Thyroid gland (tissue), 4 donors: Measurements from ENCODE around the gene ASH1L. TPM values are rescaled to one million over a fixed set of nuclear protein-coding genes. Genes with fewer than 3 reads are reported as not detected.
"Not testable (repeated sequence)": the region's sequence is repeated elsewhere in the genome, so short reads cannot be mapped to it uniquely, and the experiment has no call there.

Experiments
- DNase-seq, 2 donors: peaks; one replicate each; pipeline ENCODE4 v3.0.0-alpha.2; 2019
- H3K27ac ChIP-seq, 3 donors: fragments of 200-600 bp; sonication (generic); 1 replicate in 2 of 3; 2 replicates in 1 of 3; pipeline ENCODE4 v1.5.1; 2016 to 2019; ENCODE audit warnings: mild to moderate bottlenecking in 1 of 3, moderate library complexity in 1 of 3
- H3K27me3 ChIP-seq: fragments of 200-600 bp; sonication (generic); one replicate; pipeline ENCODE4 v1.5.1; 2019
- H3K36me3 ChIP-seq, 2 donors: fragments of 200-600 bp; sonication (generic); one replicate each; pipeline ENCODE4 v1.5.1; 2016 to 2019
- H3K4me1 ChIP-seq, 2 donors: fragments of 200-600 bp; sonication (generic); one replicate each; pipeline ENCODE4 v1.5.1; 2017 to 2019
- H3K4me3 ChIP-seq, 3 donors: fragments of 200-600 bp; sonication (generic); replicated peaks in 1 of 3; 1 replicate in 2 of 3; 2 replicates in 1 of 3; pipeline ENCODE4 v1.5.1; 2016; ENCODE audit warnings: mild to moderate bottlenecking in 1 of 3
- H3K9me3 ChIP-seq: fragments of 200-600 bp; sonication (generic); one replicate; pipeline ENCODE4 v1.5.1; 2017
- CTCF ChIP-seq, 6 experiments: fragments of 200-600 bp in 3 of 6; fragments of 450-650 bp in 3 of 6; sonication (generic) in 3 of 6; IDR thresholded peaks; one replicate each; pipeline ENCODE4 v1.5.1; 2016 to 2019; ENCODE audit warnings: antibody characterized with exemption in 6 of 6, mild to moderate bottlenecking in 2 of 6, inconsistent platforms in 1 of 6, moderate library complexity in 1 of 6
- POLR2A ChIP-seq, 2 donors: fragments of 450-650 bp; IDR thresholded peaks; one replicate each; pipeline ENCODE4 v1.6.1; 2017; ENCODE audit warnings: antibody characterized with exemption in 2 of 2, mild to moderate bottlenecking in 2 of 2, moderate library complexity in 1 of 2
- WGBS, 2 donors: methylation state at CpG; one replicate each; pipeline ENCODE4 v1.1.5; 2017; 5-methylcytosine and 5-hydroxymethylcytosine counted together
- intact Hi-C: fragments of 100-400 bp; cut with DNase I; formaldehyde crosslinking; loops from one replicate; pipeline ENCODE4 v1.15.1; 2023
- total RNA-seq, 4 donors: library from RNA; depleted of rRNA; stranded (reverse); fragments of >200 nt; gene quantifications; one replicate each; pipeline ENCODE4 v1.2.3, GENCODE V29; 2016

Gene ASH1L
- total RNA-seq, 4 donors from 2014 or later, result 68.1 to 120 (median 85.2) TPM

- no peak overlapping the region for H3K4me3 ChIP-seq
- intact Hi-C loops, result no loop called here
- peaks cover 35 to 52% of the 10 kb centered on the region in 2 donors for H3K36me3 ChIP-seq
- no peaks in the 10 kb centered on the region for H3K9me3 ChIP-seq
- no peaks in the 10 kb centered on the region for H3K4me1 ChIP-seq
- H3K27ac ChIP-seq, result no peak overlapping the region
- no peak for TF ChIP-seq CTCF (IDR thresholded peaks at IDR 0.05)
- 39 to 60% methylated on average over 1 of the region's 1 CpG for WGBS, 2 donors
- H3K27me3 ChIP-seq, result no peaks in the 10 kb centered on the region
- no peak for DNase-seq
Observed at GRCh38 chr1:155334962-155335361, 227.6 kb downstream of the ASH1L start.

- intact Hi-C loops, result no loop called here
- H3K36me3 ChIP-seq, result peaks cover 19 to 25% of the 10 kb centered on the region in 2 donors
Observed at GRCh38 chr1:155329980-155330598, 232.5 kb downstream of the ASH1L start.

GRCh38 chr1:155328856-155329255 is 233.7 kb downstream of the ASH1L start:
- H3K27ac ChIP-seq, intact Hi-C loops, H3K4me1 ChIP-seq, H3K4me3 ChIP-seq, H3K9me3 ChIP-seq, H3K27me3 ChIP-seq, DNase-seq: not testable (repeated sequence)
- 92 to 95% methylated on average over 7 of the region's 7 CpGs for WGBS, 2 donors
- H3K36me3 ChIP-seq, result peaks cover 13 to 24% of the 10 kb centered on the region in 2 donors

More at GRCh38 chr1:155329980-155330598, 232.5 kb downstream of the ASH1L start:
- Histone ChIP-seq H3K27ac (no peak overlapping the region), H3K4me1 (peaks cover 7 to 9% of the 10 kb centered on the region in 2 donors), H3K27me3 (no peaks in the 10 kb centered on the region), H3K4me3 (no peak overlapping the region), H3K9me3 (no peaks in the 10 kb centered on the region)
- TF ChIP-seq CTCF (IDR thresholded peaks at IDR 0.05) (no peak), POLR2A (IDR thresholded peaks at IDR 0.05) (no peak)
- DNase-seq, result no peak
- 91 to 93% methylated on average over 8 to 11 of the region's 11 CpGs for WGBS, 2 donors

- TF ChIP-seq CTCF (IDR thresholded peaks at IDR 0.05), result no peak
- no peak for TF ChIP-seq POLR2A (IDR thresholded peaks at IDR 0.05)
- Histone ChIP-seq H3K4me1 (peaks cover 7 to 9% of the 10 kb centered on the region in 2 donors), H3K27me3 (no peaks in the 10 kb centered on the region), H3K27ac (no peak overlapping the region), H3K9me3 (no peaks in the 10 kb centered on the region), H3K36me3 (peaks cover 13 to 18% of the 10 kb centered on the region in 2 donors), H3K4me3 (no peak overlapping the region)
- WGBS, 2 donors, result 89 to 91% methylated on average over 4 of the region's 4 CpGs
- no peak for DNase-seq
- intact Hi-C loops, result no loop called here
Observed at GRCh38 chr1:155327981-155328380, 234.6 kb downstream of the ASH1L start.

- 85 to 100% methylated on average over 1 to 6 of the region's 7 CpGs for WGBS, 2 donors
- H3K27ac ChIP-seq, result no peak overlapping the region
- no peak overlapping the region for H3K4me3 ChIP-seq
- intact Hi-C loops, result no loop called here
- peaks cover 18 to 20% of the 10 kb centered on the region in 2 donors for H3K4me1 ChIP-seq
- no peaks in the 10 kb centered on the region for H3K9me3 ChIP-seq
- DNase-seq, result no peak
- TF ChIP-seq CTCF (IDR thresholded peaks at IDR 0.05), result no peak
- TF ChIP-seq POLR2A (IDR thresholded peaks at IDR 0.05), result no peak
- peaks cover 13 to 18% of the 10 kb centered on the region in 2 donors for H3K36me3 ChIP-seq
- no peaks in the 10 kb centered on the region for H3K27me3 ChIP-seq
Observed at GRCh38 chr1:155326631-155327037, 236.0 kb downstream of the ASH1L start.
